GM23338 (cell line): ENCODE measurements around the gene SKP1. TPM values are rescaled to one million over a fixed set of nuclear protein-coding genes. Genes with fewer than 3 reads are reported as not detected.

Experiments
- ATAC-seq: fragments of 200-7000 bp; cut with Tn5 transposase; 3 replicates; pipeline ENCODE4 v1.9.1; 2020
- DNase-seq: peaks from one replicate; pipeline ENCODE4 v3.0.0-alpha.2; 2015; ENCODE audit warnings: low spot score
- H2AFZ ChIP-seq: fragments of 200-600 bp; sonication (generic); 2 replicates; pipeline ENCODE4 v1.8.0; 2016; ENCODE audit warnings: antibody characterized with exemption, mild to moderate bottlenecking, moderate library complexity
- H3F3A ChIP-seq: fragments of 200-600 bp; sonication (generic); replicated peaks from 2 replicates; pipeline ENCODE4 v1.8.0; 2017; ENCODE audit warnings: antibody characterized with exemption, mixed run types, low read depth
- H3K27ac ChIP-seq: fragments of 200-600 bp; sonication (generic); 2 replicates; pipeline ENCODE4 v1.6.1; 2016; ENCODE audit warnings: low read depth
- H3K27me3 ChIP-seq: fragments of 200-600 bp; sonication (generic); 2 replicates; pipeline ENCODE4 v1.8.0; 2016; ENCODE audit warnings: mild to moderate bottlenecking, mixed run types, moderate library complexity; ENCODE audit not compliant: insufficient read depth
- H3K36me3 ChIP-seq: fragments of 200-600 bp; sonication (generic); 2 replicates; pipeline ENCODE4 v1.8.0; 2016; ENCODE audit warnings: mild to moderate bottlenecking; ENCODE audit not compliant: insufficient read depth
- H3K4me1 ChIP-seq: fragments of 200-600 bp; sonication (generic); 2 replicates; pipeline ENCODE4 v1.8.0; 2016; ENCODE audit warnings: mild to moderate bottlenecking, moderate library complexity; ENCODE audit not compliant: insufficient read depth
- H3K4me2 ChIP-seq: fragments of 200-600 bp; sonication (generic); 2 replicates; pipeline ENCODE4 v1.7.1; 2017; ENCODE audit warnings: mixed run types
- H3K4me3 ChIP-seq: fragments of 200-600 bp; sonication (generic); 2 replicates; pipeline ENCODE4 v1.6.1; 2016; ENCODE audit warnings: mixed run types
- H3K79me2 ChIP-seq: fragments of 200-600 bp; sonication (generic); replicated peaks from 2 replicates; pipeline ENCODE4 v1.8.0; 2017; ENCODE audit warnings: mild to moderate bottlenecking; ENCODE audit not compliant: insufficient read depth
- H3K9me2 ChIP-seq: fragments of 200-600 bp; sonication (generic); 2 replicates; pipeline ENCODE4 v1.8.0; 2017; ENCODE audit not compliant: insufficient read depth
- H4K20me1 ChIP-seq: fragments of 200-600 bp; sonication (generic); replicated peaks from 2 replicates; pipeline ENCODE4 v1.8.0; 2017; ENCODE audit warnings: mild to moderate bottlenecking; ENCODE audit not compliant: insufficient read depth
- H3K27ac Mint-ChIP-seq: 2 replicates; pipeline ENCODE4 v1.8.0; 2020; ENCODE audit warnings: inconsistent platforms, mild to moderate bottlenecking, moderate library complexity, mixed read lengths
- H3K27me3 Mint-ChIP-seq: 3 replicates; pipeline ENCODE4 v1.8.0; 2022; ENCODE audit warnings: low read depth, mild to moderate bottlenecking, moderate library complexity, mixed read lengths, inconsistent platforms; ENCODE audit not compliant: insufficient read depth, poor library complexity
- H3K36me3 Mint-ChIP-seq: 3 replicates; pipeline ENCODE4 v1.8.0; 2021; ENCODE audit warnings: low read depth, mild to moderate bottlenecking, inconsistent platforms, moderate library complexity, mixed read lengths
- H3K4me1 Mint-ChIP-seq: 3 replicates; pipeline ENCODE4 v1.8.0; 2020; ENCODE audit warnings: mild to moderate bottlenecking, inconsistent platforms, mixed read lengths
- H3K4me3 Mint-ChIP-seq: 3 replicates; pipeline ENCODE4 v1.8.0; 2021; ENCODE audit warnings: moderate library complexity, mild to moderate bottlenecking, inconsistent platforms, mixed read lengths
- H3K9me3 Mint-ChIP-seq: 3 replicates; pipeline ENCODE4 v1.8.0; 2020; ENCODE audit warnings: moderate library complexity, mild to moderate bottlenecking, inconsistent platforms, mixed read lengths
- CREB1 ChIP-seq: fragments of 250-450 bp; sonication (Bioruptor Pico); IDR thresholded peaks from 2 replicates; pipeline ENCODE4 v1.5.0; 2020; ENCODE audit warnings: low read depth, mild to moderate bottlenecking, moderate library complexity
- EZH2 ChIP-seq: fragments of 200-600 bp; sonication (generic); IDR thresholded peaks from one replicate; pipeline ENCODE4 v1.8.0; 2017; ENCODE audit warnings: antibody characterized with exemption, mild to moderate bottlenecking, low read depth; ENCODE audit not compliant: unreplicated experiment
- EZH2phosphoT487 ChIP-seq: fragments of 200-600 bp; sonication (generic); IDR thresholded peaks from one replicate; pipeline ENCODE4 v1.8.1; 2018; ENCODE audit warnings: antibody characterized with exemption; ENCODE audit not compliant: unreplicated experiment
- JUNB ChIP-seq: IDR thresholded peaks from one replicate; pipeline ENCODE4 v1.6.1; 2016; ENCODE audit warnings: antibody characterized with exemption; ENCODE audit not compliant: unreplicated experiment
- NANOG ChIP-seq: IDR thresholded peaks from 2 replicates; pipeline ENCODE4 v1.6.1; 2016; ENCODE audit warnings: antibody characterized with exemption, borderline replicate concordance
- POLR2AphosphoS5 ChIP-seq: IDR thresholded peaks from 2 replicates; pipeline ENCODE4 v1.6.1; 2016; ENCODE audit warnings: antibody characterized with exemption, low read depth
- STAT1 ChIP-seq: IDR thresholded peaks from one replicate; pipeline ENCODE4 v1.6.1; 2016; ENCODE audit warnings: antibody characterized with exemption; ENCODE audit not compliant: unreplicated experiment
- ZNF114 ChIP-seq: fragments of 250-450 bp; sonication (Bioruptor Pico); IDR thresholded peaks from 2 replicates; pipeline ENCODE4 v1.5.0; 2020; ENCODE audit warnings: mild to moderate bottlenecking, moderate library complexity
- ZNF331 ChIP-seq: fragments of 250-450 bp; sonication (Bioruptor Pico); IDR thresholded peaks from 2 replicates; pipeline ENCODE4 v1.5.0; 2020; ENCODE audit warnings: low read depth, mild to moderate bottlenecking, moderate library complexity
- polyA plus RNA-seq: library from polyadenylated mRNA; unstranded; fragments of >200 nt; fragmentation: Nextera tagmentation; extraction: Ambion mirVana; gene quantifications from 2 replicates; pipeline ENCODE4 v1.2.1, GENCODE V29; 2016
- total RNA-seq: library from RNA; depleted of rRNA; stranded (reverse); fragments of >200 nt; shearing (Covaris generic); gene quantifications from 2 replicates; pipeline ENCODE4 v1.2.3, GENCODE V29; 2014
- TF ChIP-seq, protein P1 (sequence below): IDR thresholded peaks from 2 replicates; pipeline ENCODE4 v1.6.1; 2016; ENCODE audit warnings: antibody characterized with exemption
- TF ChIP-seq, protein P2 (sequence below), 2 experiments: fragments of 200-600 bp in 1 of 2; sonication (generic) in 1 of 2; conservative IDR thresholded peaks; 2 replicates each; pipeline versions ENCODE4 v1.5.1 to v1.6.1; 2016 to 2017; ENCODE audit warnings: antibody characterized with exemption in 2 of 2, low read depth in 2 of 2, mild to moderate bottlenecking in 2 of 2, moderate library complexity in 1 of 2

Gene SKP1
- total and polyA plus RNA-seq, 2 experiments from 2014 or later: 244 to 440 TPM

DNA sequence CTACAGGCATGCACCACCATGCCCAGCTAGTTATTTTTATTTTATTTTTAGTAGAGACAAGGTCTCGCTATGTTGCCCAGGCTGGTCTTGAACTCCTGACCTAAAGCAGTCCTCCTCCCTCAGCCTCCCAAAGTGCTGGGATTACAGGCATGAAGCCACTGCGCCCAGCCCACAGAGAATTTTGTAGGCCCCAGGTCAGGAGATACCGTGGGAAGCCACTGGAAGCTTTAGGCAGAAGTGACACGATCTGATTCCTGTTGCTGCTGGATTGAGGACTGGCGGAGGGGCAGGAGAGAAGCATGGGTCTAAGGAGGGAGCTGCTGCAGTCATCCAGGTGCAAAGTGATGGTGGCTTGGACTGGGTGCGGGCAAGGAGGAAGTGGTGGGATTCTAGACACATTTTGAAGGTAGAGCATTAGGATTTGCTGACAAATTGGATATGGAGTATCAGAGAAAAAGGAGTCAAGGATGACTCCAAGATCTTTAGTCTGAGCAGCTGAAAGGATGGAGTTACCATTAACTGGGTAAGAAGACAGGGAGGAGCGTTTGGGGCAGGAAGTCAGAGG lies 41.6 kb downstream of the SKP1 start (continued):
- TF ChIP-seq, protein P1, sequence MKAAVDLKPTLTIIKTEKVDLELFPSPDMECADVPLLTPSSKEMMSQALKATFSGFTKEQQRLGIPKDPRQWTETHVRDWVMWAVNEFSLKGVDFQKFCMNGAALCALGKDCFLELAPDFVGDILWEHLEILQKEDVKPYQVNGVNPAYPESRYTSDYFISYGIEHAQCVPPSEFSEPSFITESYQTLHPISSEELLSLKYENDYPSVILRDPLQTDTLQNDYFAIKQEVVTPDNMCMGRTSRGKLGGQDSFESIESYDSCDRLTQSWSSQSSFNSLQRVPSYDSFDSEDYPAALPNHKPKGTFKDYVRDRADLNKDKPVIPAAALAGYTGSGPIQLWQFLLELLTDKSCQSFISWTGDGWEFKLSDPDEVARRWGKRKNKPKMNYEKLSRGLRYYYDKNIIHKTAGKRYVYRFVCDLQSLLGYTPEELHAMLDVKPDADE: no peak
- TF ChIP-seq STAT1 (no peak), ZNF114 (CRISPR knock-in tag) (no peak), EZH2 (no peak), POLR2AphosphoS5 (no peak), ZNF331 (CRISPR knock-in tag) (no peak), CREB1 (CRISPR knock-in tag) (no peak), NANOG (no peak), EZH2phosphoT487 (no peak)
- TF ChIP-seq, protein P2, sequence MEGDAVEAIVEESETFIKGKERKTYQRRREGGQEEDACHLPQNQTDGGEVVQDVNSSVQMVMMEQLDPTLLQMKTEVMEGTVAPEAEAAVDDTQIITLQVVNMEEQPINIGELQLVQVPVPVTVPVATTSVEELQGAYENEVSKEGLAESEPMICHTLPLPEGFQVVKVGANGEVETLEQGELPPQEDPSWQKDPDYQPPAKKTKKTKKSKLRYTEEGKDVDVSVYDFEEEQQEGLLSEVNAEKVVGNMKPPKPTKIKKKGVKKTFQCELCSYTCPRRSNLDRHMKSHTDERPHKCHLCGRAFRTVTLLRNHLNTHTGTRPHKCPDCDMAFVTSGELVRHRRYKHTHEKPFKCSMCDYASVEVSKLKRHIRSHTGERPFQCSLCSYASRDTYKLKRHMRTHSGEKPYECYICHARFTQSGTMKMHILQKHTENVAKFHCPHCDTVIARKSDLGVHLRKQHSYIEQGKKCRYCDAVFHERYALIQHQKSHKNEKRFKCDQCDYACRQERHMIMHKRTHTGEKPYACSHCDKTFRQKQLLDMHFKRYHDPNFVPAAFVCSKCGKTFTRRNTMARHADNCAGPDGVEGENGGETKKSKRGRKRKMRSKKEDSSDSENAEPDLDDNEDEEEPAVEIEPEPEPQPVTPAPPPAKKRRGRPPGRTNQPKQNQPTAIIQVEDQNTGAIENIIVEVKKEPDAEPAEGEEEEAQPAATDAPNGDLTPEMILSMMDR (conservative IDR thresholded peaks at IDR 0.05; ENCODE audit: low read depth in 2 of 2): no peak

DNA sequence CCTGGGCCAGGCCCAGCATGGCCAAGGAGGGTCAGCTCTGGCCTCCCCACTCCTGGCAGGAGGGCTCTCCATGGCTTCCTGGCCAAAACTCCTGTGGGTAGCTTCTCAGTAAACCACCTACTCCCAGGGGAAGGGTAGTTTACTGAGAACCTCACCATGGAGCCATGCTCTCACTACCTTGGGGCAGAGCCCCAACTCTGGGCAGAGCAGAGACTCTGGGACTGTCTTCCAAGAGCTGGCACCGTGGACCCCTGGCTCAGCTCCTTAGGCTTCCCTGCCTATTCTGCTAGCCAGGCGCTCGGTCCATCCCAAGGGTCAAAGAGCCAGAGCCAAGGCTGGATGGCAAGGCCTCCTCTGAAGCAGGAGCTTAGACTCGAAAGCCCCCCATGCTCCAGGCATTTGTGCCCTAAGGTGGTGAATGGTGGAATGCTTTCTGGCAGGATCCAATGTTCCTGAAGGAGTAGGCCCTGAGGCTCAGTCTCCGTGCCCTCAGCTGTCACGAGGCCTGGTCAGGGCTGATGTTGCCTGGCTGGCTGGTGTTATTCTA lies 42.7 kb downstream of the SKP1 start:
- Mint-ChIP-seq H3K4me3 (no peak overlapping the region), H3K27me3 (peaks cover 5% of the 10 kb centered on the region), H3K4me1 (peaks cover 22% of the 10 kb centered on the region), H3K9me3 (no peaks in the 10 kb centered on the region), H3K36me3 (peaks cover 6% of the 10 kb centered on the region; the same call in 1 of the 3 replicates), H3K27ac (no peak overlapping the region)
- Histone ChIP-seq H3K27ac (no peak overlapping the region), H3F3A (0 out of 2 replicates have a peak, but pooled peaks cover 3% of the 10 kb centered on the region), H3K27me3 (no peaks in the 10 kb centered on the region), H3K4me2 (no peak overlapping the region), H3K36me3 (no peaks in the 10 kb centered on the region), H3K4me1 (peaks cover 16% of the 10 kb centered on the region; the same call in 1 of the 2 replicates), H3K4me3 (no peak overlapping the region), H3K9me2 (no peaks in the 10 kb centered on the region), H4K20me1 (peaks cover 15% of the 10 kb centered on the region), H2AFZ (no peak overlapping the region), H3K79me2 (no peaks in the 10 kb centered on the region; the same call in 1 of the 2 replicates)
- no peak for DNase-seq
- no peak for ATAC-seq
- no peak for TF ChIP-seq JUNB
